ENCODE measurements around the gene CXCR6. TPM values are rescaled to one million over a fixed set of nuclear protein-coding genes. Genes with fewer than 3 reads are reported as not detected.
A peak's percentile ranks its signal among the peaks of the same experiment; 100 is the strongest.

CXCR6 gene
- total and polyA plus RNA-seq, 5 experiments from 2014 or later = 0.25 to 9.3 (median 0.42) TPM

DNA sequence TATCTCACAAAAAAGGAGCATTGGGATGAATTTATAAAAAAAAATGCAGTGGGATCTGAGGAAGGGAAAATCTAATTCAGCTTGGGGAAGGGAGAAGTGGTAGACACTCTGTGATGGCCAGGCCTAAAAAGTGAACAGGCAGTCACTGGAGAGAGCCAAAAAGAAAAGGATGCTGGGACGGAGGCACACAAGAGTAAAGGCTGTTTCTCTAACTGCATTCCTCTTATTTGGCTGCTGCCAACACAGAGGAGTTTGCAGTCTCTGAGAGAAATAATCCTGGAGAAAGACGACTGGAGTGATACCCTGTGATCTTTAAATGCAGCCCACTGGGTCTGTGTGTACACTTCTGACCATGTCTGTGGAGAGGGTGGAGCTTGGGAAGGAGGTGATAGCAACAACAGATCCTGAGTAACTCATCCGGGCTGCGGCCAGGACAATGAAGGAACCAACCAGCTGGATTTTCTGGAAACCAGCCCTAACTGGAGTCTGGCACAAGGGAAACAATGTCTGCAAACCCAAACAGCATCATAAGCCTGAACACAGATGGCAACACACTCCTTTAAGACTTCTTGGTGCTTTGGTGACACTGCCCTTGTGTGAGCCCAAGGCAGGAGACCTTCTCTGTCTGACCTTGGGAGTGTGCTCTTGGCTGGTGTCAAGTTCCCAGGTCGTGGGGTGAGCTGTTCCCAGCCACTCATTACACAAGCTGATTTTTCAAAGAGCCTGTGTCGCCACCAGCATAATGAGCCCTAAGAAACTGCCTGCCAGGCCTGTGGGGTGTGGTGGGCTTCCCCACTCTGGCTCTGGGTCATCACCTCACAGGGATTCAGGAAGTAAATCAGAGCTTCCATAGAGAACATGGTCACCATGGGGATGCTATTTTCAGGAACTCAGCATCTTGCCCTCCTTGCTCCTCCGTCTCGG, 44.4 kb downstream of the CXCR6 start:
- no peak overlapping the region for H3K4me3 Mint-ChIP-seq
- POLR2A ChIA-PET = no interaction called here
- no peak for DNase-seq

DNA sequence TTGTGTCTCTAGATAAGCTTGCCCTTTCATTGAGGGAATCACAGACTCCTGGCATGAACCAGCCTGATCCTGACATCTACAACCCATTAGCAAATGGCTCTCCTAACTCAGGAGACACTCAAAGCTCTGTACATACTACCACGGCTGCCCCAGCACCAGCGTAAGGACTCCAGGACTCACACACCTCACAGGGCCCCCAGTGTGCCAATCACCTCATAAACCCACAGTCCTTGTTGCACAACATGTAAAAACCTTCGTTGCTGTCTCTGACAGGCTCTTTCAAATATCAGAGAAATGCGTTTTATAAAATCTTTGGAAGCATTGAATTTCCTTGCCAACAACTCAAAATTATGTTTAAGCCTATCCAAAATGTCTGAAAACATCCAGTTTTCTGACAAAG, 45.1 kb downstream of the CXCR6 start:
- Mint-ChIP-seq H3K27ac (peak overlapping the region in 3 of 10 donors; percentile 22 to 86 (median 38)), H3K9me3 (no peaks in the 10 kb centered on the region), H3K36me3 (peaks cover 0 to 40% (median 15%) of the 10 kb centered on the region in 3 donors), H3K4me3 (no peak overlapping the region), H3K27me3 (no peaks in the 10 kb centered on the region), H3K4me1 (peaks cover 38 to 69% (median 66%) of the 10 kb centered on the region in 4 donors)
- DNase-seq (no peak), ATAC-seq (no peak)
- POLR2A ChIA-PET = no interaction called here

More for the DNA sequence above, 44.4 kb downstream of the CXCR6 start:
- peaks cover 32 to 62% (median 59%) of the 10 kb centered on the region in 4 donors for H3K4me1 Mint-ChIP-seq
- no peak for ATAC-seq
- H3K27me3 Mint-ChIP-seq = no peaks in the 10 kb centered on the region
- peaks cover 0 to 47% (median 21%) of the 10 kb centered on the region in 3 donors for H3K36me3 Mint-ChIP-seq
- H3K9me3 Mint-ChIP-seq = no peaks in the 10 kb centered on the region
- peak overlapping the region in 5 of 10 donors; percentile 22 to 86 (median 46) for H3K27ac Mint-ChIP-seq

DNA sequence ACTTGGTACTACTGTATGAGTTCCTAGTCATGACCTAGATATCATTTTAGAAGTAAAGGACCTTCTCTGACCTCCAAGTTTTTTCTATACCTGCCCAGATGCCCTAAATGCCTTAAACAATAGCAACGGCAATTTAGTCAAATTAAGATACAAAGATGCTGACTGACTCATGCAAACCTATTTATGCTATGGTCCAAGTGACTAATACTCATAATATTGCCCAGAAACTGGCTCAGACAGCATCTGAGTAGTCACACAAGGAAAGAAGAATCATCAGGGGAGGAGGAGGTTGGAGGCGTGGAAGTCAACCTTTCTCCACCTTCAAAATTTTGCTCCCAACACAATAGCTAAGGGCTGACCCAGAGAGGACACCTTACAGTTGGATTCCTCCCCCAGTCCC, 45.5 kb downstream of the CXCR6 start:
- peaks cover 0 to 36% (median 11%) of the 10 kb centered on the region in 3 donors for H3K36me3 Mint-ChIP-seq
- peak overlapping the region in 2 of 10 donors; percentile 11 to 38 for H3K27ac Mint-ChIP-seq

DNA sequence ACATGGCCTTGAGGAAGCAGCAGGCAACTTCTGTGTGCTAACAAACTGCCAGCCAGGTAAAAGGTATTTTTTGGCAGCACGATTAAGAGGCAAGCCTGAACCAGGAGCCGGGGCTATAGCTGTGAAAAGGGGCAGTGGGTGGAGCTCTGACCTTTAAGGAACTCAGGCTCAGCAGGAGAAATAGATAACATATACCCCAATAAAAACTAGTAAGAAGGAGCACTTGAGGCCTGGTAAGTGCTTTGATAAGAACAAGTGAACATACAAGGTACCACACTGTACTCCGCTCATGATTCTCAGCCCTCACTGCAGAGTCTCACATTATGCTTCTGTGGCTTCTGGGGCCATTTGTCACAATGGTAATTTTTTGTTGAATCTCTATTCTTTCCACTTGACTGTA, 46.9 kb downstream of the CXCR6 start:
- Mint-ChIP-seq H3K4me3 (no peak overlapping the region), H3K27ac (peak overlapping the region in 4 of 10 donors; percentile 43 to 73 (median 68)), H3K4me1 (peaks cover 40 to 80% (median 74%) of the 10 kb centered on the region in 4 donors), H3K9me3 (no peaks in the 10 kb centered on the region), H3K27me3 (no peaks in the 10 kb centered on the region), H3K36me3 (peaks cover 0 to 23% (median 0%) of the 10 kb centered on the region in 3 donors)
- POLR2A ChIA-PET = interaction anchor here (1.4 kb wide), 1 partner anchor 75 kb away, joined by 3 read pairs; no protein-coding TSS in a partner anchor
- no peak for DNase-seq
- ATAC-seq = no peak

More for the DNA sequence above, 45.5 kb downstream of the CXCR6 start:
- Mint-ChIP-seq H3K27me3 (no peaks in the 10 kb centered on the region), H3K4me1 (peaks cover 38 to 73% (median 70%) of the 10 kb centered on the region in 4 donors), H3K4me3 (no peak overlapping the region), H3K9me3 (no peaks in the 10 kb centered on the region)
- POLR2A ChIA-PET = interaction anchor here (0.6 kb wide), 1 partner anchor 263 kb away, joined by 4 read pairs; no protein-coding TSS in a partner anchor
- ATAC-seq = no peak
- no peak for DNase-seq

DNA sequence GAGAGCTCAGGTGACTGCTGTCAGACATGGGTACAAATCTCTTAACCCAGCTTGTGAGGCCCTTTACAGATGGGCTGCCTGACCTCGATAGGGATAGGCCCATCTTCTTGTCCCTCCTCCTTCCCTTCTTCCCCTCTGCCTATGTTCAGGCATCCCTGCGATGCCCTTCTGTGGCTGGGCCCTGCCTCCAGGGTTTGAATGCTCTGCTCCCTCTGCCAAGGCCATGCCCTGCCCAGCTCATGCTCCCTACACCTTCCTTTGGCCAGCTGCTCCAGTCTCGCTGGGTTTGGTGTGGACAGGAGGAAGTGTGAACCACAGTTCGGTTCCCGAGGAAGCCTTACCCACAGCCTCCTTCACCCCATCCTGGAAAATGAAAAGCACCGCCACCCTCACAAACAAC, 48.1 kb downstream of the CXCR6 start:
- H3K4me1 Mint-ChIP-seq = peaks cover 38 to 81% (median 76%) of the 10 kb centered on the region in 4 donors
- POLR2A ChIA-PET = interaction anchor here (1.0 to 1.4 kb wide), 2 partner anchors 26 to 74 kb away, joined by 3 to 4 read pairs; no protein-coding TSS in a partner anchor

DNA sequence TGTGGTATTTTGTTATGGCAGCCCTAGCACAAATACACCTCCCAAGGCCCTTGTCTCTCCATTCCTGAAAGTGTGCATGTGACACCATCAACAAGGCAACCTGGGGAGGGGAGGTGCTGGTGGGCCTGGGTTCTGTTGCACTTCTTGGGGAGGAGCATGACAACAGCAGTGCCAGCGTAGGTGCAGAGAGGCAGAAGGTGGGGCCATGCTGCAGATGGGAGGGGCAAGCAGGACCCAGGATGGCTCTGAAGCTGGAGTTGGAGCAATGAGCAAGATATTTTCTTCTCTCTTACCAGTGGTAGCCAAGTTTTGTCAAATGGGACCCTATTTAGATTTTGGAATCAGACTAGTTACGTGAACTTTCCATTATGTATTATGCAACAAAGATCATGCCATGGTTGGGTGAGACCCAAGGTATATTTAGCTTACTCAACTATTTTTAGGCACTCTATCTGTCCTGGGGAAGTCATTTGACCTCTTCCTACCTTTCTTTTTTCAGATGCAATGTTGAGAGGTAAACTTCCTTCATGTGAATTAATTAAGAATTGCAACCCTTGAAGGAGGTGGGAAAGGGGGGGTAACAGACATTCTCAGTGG, 49.0 kb downstream of the CXCR6 start:
- Mint-ChIP-seq H3K9me3 (no peaks in the 10 kb centered on the region), H3K27ac (peak overlapping the region in 4 of 10 donors; percentile 44 to 79 (median 52)), H3K4me3 (peak overlapping the region in 5 of 10 donors; percentile 10 to 71 (median 34)), H3K27me3 (no peaks in the 10 kb centered on the region), H3K36me3 (peaks cover 0 to 16% (median 0%) of the 10 kb centered on the region in 3 donors), H3K4me1 (peaks cover 31 to 77% (median 71%) of the 10 kb centered on the region in 4 donors)
- no peak for ATAC-seq
- POLR2A ChIA-PET = no interaction called here
- DNase-seq = no peak

More for the DNA sequence above, 48.1 kb downstream of the CXCR6 start:
- Mint-ChIP-seq H3K4me3 (peak overlapping the region in 5 of 10 donors; percentile 16 to 60 (median 30)), H3K27ac (peak overlapping the region in 5 of 10 donors; percentile 29 to 80 (median 70)), H3K36me3 (peaks cover 0 to 19% (median 0%) of the 10 kb centered on the region in 3 donors), H3K9me3 (no peaks in the 10 kb centered on the region), H3K27me3 (no peaks in the 10 kb centered on the region)
- no peak for DNase-seq
- no peak for ATAC-seq

DNA sequence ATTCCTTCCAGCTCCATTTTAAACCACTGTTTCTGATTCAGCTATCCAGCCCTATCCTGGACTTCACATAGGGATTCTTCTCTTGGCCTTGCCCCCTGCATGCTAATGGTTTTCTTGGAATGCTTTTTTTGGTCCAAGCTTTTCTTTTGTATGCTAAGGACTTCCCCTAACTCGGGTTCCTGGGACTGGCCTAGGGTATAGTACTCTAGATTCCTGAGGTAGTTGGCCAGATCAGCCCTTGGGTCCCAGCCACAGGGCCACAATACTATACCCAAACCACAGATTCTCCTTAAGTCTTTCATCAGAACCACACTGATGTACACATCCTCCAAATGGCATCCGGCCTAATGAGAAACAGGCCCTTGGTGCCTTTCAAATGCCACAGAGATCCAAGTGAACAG, 49.6 kb downstream of the CXCR6 start:
- Mint-ChIP-seq H3K9me3 (no peaks in the 10 kb centered on the region), H3K4me1 (peaks cover 28 to 72% (median 67%) of the 10 kb centered on the region in 4 donors), H3K4me3 (peak overlapping the region in 8 of 10 donors; percentile 20 to 85 (median 70)), H3K27me3 (no peaks in the 10 kb centered on the region), H3K36me3 (peaks cover 0 to 13% (median 0%) of the 10 kb centered on the region in 3 donors), H3K27ac (peak overlapping the region in 6 of 10 donors; percentile 34 to 79 (median 74))
- POLR2A ChIA-PET = interaction anchor here (1.0 kb wide), 2 partner anchors 13 to 85 kb away, joined by 3 read pairs; no protein-coding TSS in a partner anchor
- ATAC-seq (no peak), DNase-seq (no peak)

DNA sequence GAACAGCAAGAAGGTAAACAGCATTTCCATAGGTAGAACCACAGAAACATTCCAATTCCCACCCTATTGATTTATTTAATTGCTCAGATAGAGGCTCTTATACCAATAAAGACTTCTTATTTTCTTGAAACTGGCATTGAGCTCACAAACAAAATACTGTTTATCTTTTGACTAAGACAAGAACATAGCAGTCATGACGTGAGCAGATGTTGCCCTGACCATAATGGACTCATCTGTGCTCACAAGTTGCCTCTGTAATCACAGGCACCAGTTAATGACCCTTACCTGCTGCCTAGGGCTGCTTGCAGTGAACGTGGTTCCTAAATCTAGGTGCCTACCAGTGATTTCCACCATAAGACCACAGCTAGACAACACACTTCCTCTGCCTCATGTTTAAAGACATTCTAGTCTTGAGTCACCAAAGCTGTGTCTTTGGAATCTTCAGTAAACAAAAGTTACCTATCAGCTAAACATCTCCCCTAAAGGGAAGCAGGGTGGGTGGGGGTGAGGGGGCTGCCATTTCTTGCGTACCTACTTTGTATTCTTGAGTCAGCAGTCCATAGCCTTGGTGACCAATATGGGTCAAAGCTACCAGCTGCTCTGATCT, 50.3 kb downstream of the CXCR6 start:
- H3K4me1 Mint-ChIP-seq = peaks cover 24 to 66% (median 60%) of the 10 kb centered on the region in 4 donors
- peak overlapping the region in 9 of 10 donors; percentile 41 to 91 (median 73) for H3K4me3 Mint-ChIP-seq
- H3K27me3 Mint-ChIP-seq = no peaks in the 10 kb centered on the region
- DNase-seq (peak in 1 of 10 donors; percentile 15), ATAC-seq (peak in 1 of 2 donors; percentile 15)
- peaks cover 0 to 13% (median 0%) of the 10 kb centered on the region in 3 donors for H3K36me3 Mint-ChIP-seq
- peak overlapping the region in 7 of 10 donors; percentile 34 to 79 (median 62) for H3K27ac Mint-ChIP-seq
- POLR2A ChIA-PET = interaction anchor here (0.8 to 2.9 kb wide), 6 partner anchors 14 to 84 kb away, joined by 3 to 12 read pairs (median 4); no protein-coding TSS in a partner anchor
- H3K9me3 Mint-ChIP-seq = no peaks in the 10 kb centered on the region

DNA sequence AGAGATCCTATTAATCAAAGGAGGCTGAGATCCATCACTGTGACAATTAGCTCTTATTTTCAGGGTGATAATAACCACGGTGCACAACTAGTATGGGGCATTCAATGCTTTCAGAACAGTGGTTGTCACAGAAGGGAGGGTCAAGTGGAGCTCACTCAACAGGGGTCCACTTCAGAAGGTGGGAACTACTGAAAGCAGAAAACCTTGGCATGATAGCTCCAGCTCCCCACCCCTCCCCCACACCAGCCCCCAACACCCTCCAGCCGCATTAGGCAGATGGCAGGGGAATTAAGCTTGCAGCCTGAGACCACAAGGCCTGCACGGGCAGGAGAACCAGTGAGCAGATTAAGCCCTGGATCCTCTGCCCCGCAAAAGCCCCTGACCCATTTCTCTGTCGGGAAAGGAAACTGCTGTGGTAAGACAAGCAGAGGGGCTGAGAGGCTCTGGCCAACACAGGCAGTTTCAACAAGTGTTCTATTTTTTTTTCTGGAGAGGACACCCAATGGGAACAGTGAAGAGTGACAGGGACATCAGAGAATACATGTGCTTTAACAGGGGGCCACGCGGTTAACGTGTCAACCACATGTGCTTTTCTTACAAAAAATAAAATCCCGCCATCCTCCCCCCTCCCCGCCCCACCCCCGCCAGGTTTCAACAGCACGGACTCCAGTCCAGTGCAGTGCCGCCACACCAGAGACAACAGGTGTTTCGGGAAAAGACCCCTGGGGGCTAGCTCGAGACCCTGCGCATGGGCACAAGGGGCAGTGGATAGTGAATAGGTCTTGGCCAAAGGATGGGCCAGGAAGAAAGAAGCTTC, 51.4 kb downstream of the CXCR6 start:
- POLR2A ChIA-PET = interaction anchor here (0.8 to 2.9 kb wide), 11 partner anchors 9 to 84 kb away, joined by 3 to 14 read pairs (median 4); partner anchors contain the start of gene CXCR6
- Mint-ChIP-seq H3K36me3 (peaks cover 0 to 11% (median 0%) of the 10 kb centered on the region in 3 donors), H3K4me3 (peak overlapping the region; percentile 83 to 91 (median 88)), H3K27me3 (peaks cover 0 to 3% (median 0%) of the 10 kb centered on the region in 5 donors), H3K4me1 (peaks cover 22 to 55% (median 50%) of the 10 kb centered on the region in 4 donors), H3K9me3 (no peaks in the 10 kb centered on the region), H3K27ac (peak overlapping the region; percentile 73 to 95 (median 90))
- DNase-seq (peak in 5 of 10 donors; percentile 13 to 66 (median 28)), ATAC-seq (peak; percentile 9 to 20)

DNA sequence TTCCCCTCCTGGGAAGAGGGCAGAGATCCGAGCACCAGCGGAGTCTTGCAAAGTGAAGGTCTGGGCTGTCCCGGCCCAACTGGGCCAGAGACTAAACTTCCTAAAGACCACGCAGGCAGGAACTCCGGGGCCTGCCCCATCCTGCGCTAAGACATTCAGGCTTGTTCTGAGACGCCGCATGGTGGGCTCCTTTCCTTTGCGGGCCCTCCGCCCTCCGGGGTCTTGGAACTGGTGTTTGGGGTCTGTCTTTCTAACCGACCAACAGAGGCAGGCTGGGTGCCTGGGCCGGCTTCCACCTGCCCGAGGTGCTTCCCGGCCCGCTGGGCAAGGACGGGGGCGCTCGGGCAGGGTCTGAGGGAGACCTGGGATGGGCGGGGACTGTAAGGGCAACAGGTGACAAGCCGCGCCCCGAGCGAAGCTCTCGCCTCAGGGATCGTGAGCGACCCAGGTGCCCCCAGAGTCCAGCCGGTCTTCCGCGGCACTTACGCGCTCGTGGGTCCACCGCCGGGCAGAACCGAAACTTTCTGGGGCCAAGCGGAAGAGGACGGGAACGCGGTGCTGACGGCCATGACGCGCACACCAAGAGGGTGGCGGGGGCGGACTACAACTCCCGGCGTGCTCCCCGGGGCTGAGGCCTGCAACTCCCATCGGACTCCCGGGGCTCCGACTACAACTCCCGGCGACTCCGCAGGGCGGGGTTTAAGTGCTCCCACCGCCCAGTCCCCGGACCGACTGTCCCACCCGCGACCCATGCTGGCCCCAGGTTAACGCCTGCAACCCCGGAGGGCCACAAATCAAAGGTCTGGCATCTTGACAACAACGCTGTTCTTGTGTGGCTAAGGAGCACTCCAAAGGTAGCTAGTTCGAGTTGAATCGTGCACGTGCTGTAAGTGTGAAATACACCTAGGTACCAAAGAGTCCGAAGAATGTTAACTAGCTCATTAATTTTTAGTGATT, 52.2 kb downstream of the CXCR6 start, which contains the start of gene FYCO1:
Gene FYCO1, minus strand, starts transcription at position 589 of the 957 bp plus-strand sequence. CDS start 10,914 bp downstream, outside the sequence.
- Mint-ChIP-seq H3K9me3 (no peaks in the 10 kb centered on the region), H3K27me3 (peaks cover 0 to 7% (median 0%) of the 10 kb centered on the region in 5 donors), H3K27ac (peak within 1 kb of the TSS; percentile 73 to 95 (median 90)), H3K4me1 (peaks cover 16 to 46% (median 42%) of the 10 kb centered on the region in 4 donors), H3K4me3 (peak within 1 kb of the TSS; percentile 83 to 91 (median 88)), H3K36me3 (peaks cover 0 to 3% (median 0%) of the 10 kb centered on the region in 3 donors)
- POLR2A ChIA-PET = interaction anchor here (0.7 to 2.9 kb wide), 10 partner anchors 10 to 74 kb away, joined by 3 to 14 read pairs (median 4); partner anchors contain the start of gene CXCR6
- ATAC-seq (peak; percentile 93 to 96), DNase-seq (peak; percentile 74 to 91 (median 83))
